HepG2 (cell line): Measurements from ENCODE around the gene GNAI2. TPM values are rescaled to one million over a fixed set of nuclear protein-coding genes. Genes with fewer than 3 reads are reported as not detected.

Source experiments
- ARNT2 ChIP-seq: sonication (generic); formaldehyde crosslinking; IDR thresholded peaks from 2 replicates; pipeline ENCODE4 v1.8.0; 2022; ENCODE audit warnings: mild to moderate bottlenecking, low read depth, missing genetic modification reagents, moderate library complexity
- ATAD3A ChIP-seq: sonication (generic); formaldehyde crosslinking; IDR thresholded peaks from 2 replicates; pipeline ENCODE4 v1.4.0; 2020; ENCODE audit warnings: missing genetic modification reagents
- HNF1B ChIP-seq: sonication (generic); formaldehyde crosslinking; IDR thresholded peaks from 2 replicates; pipeline ENCODE4 v1.5.1; 2020; ENCODE audit warnings: mild to moderate bottlenecking, moderate library complexity, missing genetic modification reagents
- HOXA9 ChIP-seq: sonication (generic); formaldehyde crosslinking; IDR thresholded peaks from 2 replicates; pipeline ENCODE4 v1.8.1; 2022; ENCODE audit warnings: missing genetic modification reagents, mild to moderate bottlenecking, moderate library complexity, borderline replicate concordance
- POLR2G ChIP-seq: fragments of 200-400 bp; formaldehyde crosslinking; IDR thresholded peaks from 2 replicates; pipeline ENCODE4 v1.6.1; 2018; ENCODE audit warnings: mild to moderate bottlenecking, low read depth, low read length, moderate library complexity
- ZBTB38 ChIP-seq: sonication (generic); formaldehyde crosslinking; IDR thresholded peaks from 2 replicates; pipeline ENCODE4 v1.5.1; 2020; ENCODE audit warnings: mild to moderate bottlenecking, missing genetic modification reagents
- ZNF235 ChIP-seq: sonication (generic); formaldehyde crosslinking; IDR thresholded peaks from 2 replicates; pipeline ENCODE4 v1.8.1; 2023; ENCODE audit warnings: mild to moderate bottlenecking, missing genetic modification reagents, borderline replicate concordance
- ZNF260 ChIP-seq: sonication (generic); formaldehyde crosslinking; IDR thresholded peaks from 2 replicates; pipeline ENCODE4 v1.4.0; 2020; ENCODE audit warnings: missing genetic modification reagents, low read depth, mild to moderate bottlenecking, borderline replicate concordance
- ZNF263 ChIP-seq: sonication (generic); formaldehyde crosslinking; IDR thresholded peaks from 2 replicates; pipeline ENCODE4 v1.4.0; 2020; ENCODE audit warnings: missing genetic modification reagents
- ZNF280D ChIP-seq: sonication (generic); formaldehyde crosslinking; IDR thresholded peaks from 2 replicates; pipeline ENCODE4 v1.5.1; 2020; ENCODE audit warnings: mild to moderate bottlenecking, missing genetic modification reagents
- ZNF503 ChIP-seq: sonication (generic); formaldehyde crosslinking; IDR thresholded peaks from 2 replicates; pipeline ENCODE4 v1.4.0; 2020; ENCODE audit warnings: missing genetic modification reagents
- ZNF563 ChIP-seq: sonication (generic); formaldehyde crosslinking; IDR thresholded peaks from 2 replicates; pipeline ENCODE4 v1.8.0; 2022; ENCODE audit warnings: mild to moderate bottlenecking, moderate library complexity, missing genetic modification reagents
- ZNF800 ChIP-seq: sonication (generic); formaldehyde crosslinking; IDR thresholded peaks from 2 replicates; pipeline ENCODE4 v1.4.0; 2020; ENCODE audit warnings: missing genetic modification reagents
- ZNF883 ChIP-seq: sonication (generic); formaldehyde crosslinking; IDR thresholded peaks from 2 replicates; pipeline ENCODE4 v1.5.1; 2020; ENCODE audit warnings: mild to moderate bottlenecking, missing genetic modification reagents; ENCODE audit errors: not compliant biosample characterization
- polyA plus RNA-seq, 8 experiments: library from polyadenylated mRNA; depleted of rRNA in 3 of 8; stranded (reverse) in 7 of 8; unstranded in 1 of 8; fragments of >200 nt; fragmentation: Illumina TruSeq in 4 of 8; extraction: Trizol in 4 of 8; gene quantifications; 2 replicates each; pipeline versions ENCODE4 v1.2.1 to v1.2.3, GENCODE V29; 2011 to 2016; ENCODE audit warnings: low read depth in 4 of 8, missing spikeins in 1 of 8, mixed read lengths in 1 of 8; ENCODE audit not compliant: insufficient read depth in 1 of 8
- total RNA-seq, 5 experiments: library from RNA; depleted of rRNA; stranded (reverse); fragments of >200 nt; fragmentation: Illumina TruSeq; extraction: Trizol; gene quantifications; 2 replicates each; pipeline ENCODE4 v1.2.3, GENCODE V29; 2016; ENCODE audit warnings: low read depth in 1 of 5
- TF ChIP-seq, protein P1 (sequence below): sonication (generic); formaldehyde crosslinking; IDR thresholded peaks from 2 replicates; pipeline ENCODE4 v1.5.0; 2020; ENCODE audit warnings: mild to moderate bottlenecking, missing genetic modification reagents
- TF ChIP-seq, protein P2 (sequence below): sonication (generic); formaldehyde crosslinking; IDR thresholded peaks from 2 replicates; pipeline ENCODE4 v1.5.0; 2020; ENCODE audit warnings: mild to moderate bottlenecking, missing genetic modification reagents, moderate library complexity

Gene GNAI2
- total and polyA plus RNA-seq, 2 of the 13 experiments (the other 11 are each of a cell fraction or from before 2014, with no cell fraction given): 51.1 to 66.2 TPM

DNA sequence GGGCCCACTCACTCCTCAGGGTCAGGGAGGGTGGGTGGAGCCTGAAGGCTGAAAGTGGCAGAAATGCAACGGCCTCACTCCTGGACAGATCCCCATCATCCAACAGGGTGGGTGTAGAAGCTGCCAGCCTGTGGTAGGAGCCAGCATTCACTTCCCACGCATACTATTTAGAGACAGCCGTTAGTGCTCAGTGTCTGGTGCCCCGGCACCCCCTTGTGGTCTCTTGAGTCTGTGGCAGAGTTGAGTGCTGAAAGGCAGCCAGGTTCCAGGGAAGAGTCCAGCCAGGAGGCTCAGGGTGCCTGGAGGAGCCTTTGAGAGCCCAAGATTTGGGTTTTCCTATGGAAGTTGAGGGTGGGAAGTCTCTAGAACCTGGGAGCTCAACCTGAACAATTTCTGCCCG is 46.7 kb upstream of the GNAI2 start (continued):
- TF ChIP-seq, protein P1, sequence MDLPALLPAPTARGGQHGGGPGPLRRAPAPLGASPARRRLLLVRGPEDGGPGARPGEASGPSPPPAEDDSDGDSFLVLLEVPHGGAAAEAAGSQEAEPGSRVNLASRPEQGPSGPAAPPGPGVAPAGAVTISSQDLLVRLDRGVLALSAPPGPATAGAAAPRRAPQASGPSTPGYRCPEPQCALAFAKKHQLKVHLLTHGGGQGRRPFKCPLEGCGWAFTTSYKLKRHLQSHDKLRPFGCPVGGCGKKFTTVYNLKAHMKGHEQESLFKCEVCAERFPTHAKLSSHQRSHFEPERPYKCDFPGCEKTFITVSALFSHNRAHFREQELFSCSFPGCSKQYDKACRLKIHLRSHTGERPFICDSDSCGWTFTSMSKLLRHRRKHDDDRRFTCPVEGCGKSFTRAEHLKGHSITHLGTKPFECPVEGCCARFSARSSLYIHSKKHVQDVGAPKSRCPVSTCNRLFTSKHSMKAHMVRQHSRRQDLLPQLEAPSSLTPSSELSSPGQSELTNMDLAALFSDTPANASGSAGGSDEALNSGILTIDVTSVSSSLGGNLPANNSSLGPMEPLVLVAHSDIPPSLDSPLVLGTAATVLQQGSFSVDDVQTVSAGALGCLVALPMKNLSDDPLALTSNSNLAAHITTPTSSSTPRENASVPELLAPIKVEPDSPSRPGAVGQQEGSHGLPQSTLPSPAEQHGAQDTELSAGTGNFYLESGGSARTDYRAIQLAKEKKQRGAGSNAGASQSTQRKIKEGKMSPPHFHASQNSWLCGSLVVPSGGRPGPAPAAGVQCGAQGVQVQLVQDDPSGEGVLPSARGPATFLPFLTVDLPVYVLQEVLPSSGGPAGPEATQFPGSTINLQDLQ (CRISPR knock-in tag): no peak
- TF ChIP-seq ZNF883 (CRISPR knock-in tag): no peak
- TF ChIP-seq, protein P2, sequence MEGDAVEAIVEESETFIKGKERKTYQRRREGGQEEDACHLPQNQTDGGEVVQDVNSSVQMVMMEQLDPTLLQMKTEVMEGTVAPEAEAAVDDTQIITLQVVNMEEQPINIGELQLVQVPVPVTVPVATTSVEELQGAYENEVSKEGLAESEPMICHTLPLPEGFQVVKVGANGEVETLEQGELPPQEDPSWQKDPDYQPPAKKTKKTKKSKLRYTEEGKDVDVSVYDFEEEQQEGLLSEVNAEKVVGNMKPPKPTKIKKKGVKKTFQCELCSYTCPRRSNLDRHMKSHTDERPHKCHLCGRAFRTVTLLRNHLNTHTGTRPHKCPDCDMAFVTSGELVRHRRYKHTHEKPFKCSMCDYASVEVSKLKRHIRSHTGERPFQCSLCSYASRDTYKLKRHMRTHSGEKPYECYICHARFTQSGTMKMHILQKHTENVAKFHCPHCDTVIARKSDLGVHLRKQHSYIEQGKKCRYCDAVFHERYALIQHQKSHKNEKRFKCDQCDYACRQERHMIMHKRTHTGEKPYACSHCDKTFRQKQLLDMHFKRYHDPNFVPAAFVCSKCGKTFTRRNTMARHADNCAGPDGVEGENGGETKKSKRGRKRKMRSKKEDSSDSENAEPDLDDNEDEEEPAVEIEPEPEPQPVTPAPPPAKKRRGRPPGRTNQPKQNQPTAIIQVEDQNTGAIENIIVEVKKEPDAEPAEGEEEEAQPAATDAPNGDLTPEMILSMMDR (CRISPR knock-in tag): peak; percentile 97
- TF ChIP-seq ZBTB38 (CRISPR knock-in tag): no peak
- TF ChIP-seq HNF1B (CRISPR knock-in tag): peak; percentile 67
- TF ChIP-seq ZNF563 (CRISPR knock-in tag): no peak
- TF ChIP-seq ATAD3A (CRISPR knock-in tag): no peak
- no peak for TF ChIP-seq ZNF260 (CRISPR knock-in tag)
- no peak for TF ChIP-seq ZNF280D (CRISPR knock-in tag)
- no peak for TF ChIP-seq ARNT2 (CRISPR knock-in tag)
- TF ChIP-seq POLR2G: peak; percentile 22; the same call in 1 of the 2 replicates
- TF ChIP-seq ZNF263 (CRISPR knock-in tag): peak; percentile 58; the same call in 1 of the 2 replicates
- no peak for TF ChIP-seq ZNF235
- TF ChIP-seq ZNF800 (CRISPR knock-in tag): peak; percentile 56; the same call in 1 of the 2 replicates
- no peak for TF ChIP-seq ZNF503 (CRISPR knock-in tag)
- TF ChIP-seq HOXA9 (CRISPR knock-in tag): no peak
